GM23338 (cell line): ENCODE data around the gene DENND4B. TPM values are rescaled to one million over a fixed set of nuclear protein-coding genes. Genes with fewer than 3 reads are reported as not detected.
A peak's percentile ranks its signal among the peaks of the same experiment; 100 is the strongest.

Experiments used
- ATAC-seq: fragments of 200-7000 bp; cut with Tn5 transposase; 3 replicates; pipeline ENCODE4 v1.9.1; 2020
- DNase-seq: peaks from one replicate; pipeline ENCODE4 v3.0.0-alpha.2; 2015; ENCODE audit warnings: low spot score
- H2AFZ ChIP-seq: fragments of 200-600 bp; sonication (generic); 2 replicates; pipeline ENCODE4 v1.8.0; 2016; ENCODE audit warnings: antibody characterized with exemption, mild to moderate bottlenecking, moderate library complexity
- H3F3A ChIP-seq: fragments of 200-600 bp; sonication (generic); replicated peaks from 2 replicates; pipeline ENCODE4 v1.8.0; 2017; ENCODE audit warnings: antibody characterized with exemption, mixed run types, low read depth
- H3K27ac ChIP-seq: fragments of 200-600 bp; sonication (generic); 2 replicates; pipeline ENCODE4 v1.6.1; 2016; ENCODE audit warnings: low read depth
- H3K27me3 ChIP-seq: fragments of 200-600 bp; sonication (generic); 2 replicates; pipeline ENCODE4 v1.8.0; 2016; ENCODE audit warnings: mild to moderate bottlenecking, mixed run types, moderate library complexity; ENCODE audit not compliant: insufficient read depth
- H3K36me3 ChIP-seq: fragments of 200-600 bp; sonication (generic); 2 replicates; pipeline ENCODE4 v1.8.0; 2016; ENCODE audit warnings: mild to moderate bottlenecking; ENCODE audit not compliant: insufficient read depth
- H3K4me1 ChIP-seq: fragments of 200-600 bp; sonication (generic); 2 replicates; pipeline ENCODE4 v1.8.0; 2016; ENCODE audit warnings: mild to moderate bottlenecking, moderate library complexity; ENCODE audit not compliant: insufficient read depth
- H3K4me2 ChIP-seq: fragments of 200-600 bp; sonication (generic); 2 replicates; pipeline ENCODE4 v1.7.1; 2017; ENCODE audit warnings: mixed run types
- H3K4me3 ChIP-seq: fragments of 200-600 bp; sonication (generic); 2 replicates; pipeline ENCODE4 v1.6.1; 2016; ENCODE audit warnings: mixed run types
- H3K79me2 ChIP-seq: fragments of 200-600 bp; sonication (generic); replicated peaks from 2 replicates; pipeline ENCODE4 v1.8.0; 2017; ENCODE audit warnings: mild to moderate bottlenecking; ENCODE audit not compliant: insufficient read depth
- H3K9me2 ChIP-seq: fragments of 200-600 bp; sonication (generic); 2 replicates; pipeline ENCODE4 v1.8.0; 2017; ENCODE audit not compliant: insufficient read depth
- H4K20me1 ChIP-seq: fragments of 200-600 bp; sonication (generic); replicated peaks from 2 replicates; pipeline ENCODE4 v1.8.0; 2017; ENCODE audit warnings: mild to moderate bottlenecking; ENCODE audit not compliant: insufficient read depth
- H3K27ac Mint-ChIP-seq: 2 replicates; pipeline ENCODE4 v1.8.0; 2020; ENCODE audit warnings: inconsistent platforms, mild to moderate bottlenecking, moderate library complexity, mixed read lengths
- H3K27me3 Mint-ChIP-seq: 3 replicates; pipeline ENCODE4 v1.8.0; 2022; ENCODE audit warnings: low read depth, mild to moderate bottlenecking, moderate library complexity, mixed read lengths, inconsistent platforms; ENCODE audit not compliant: insufficient read depth, poor library complexity
- H3K36me3 Mint-ChIP-seq: 3 replicates; pipeline ENCODE4 v1.8.0; 2021; ENCODE audit warnings: low read depth, mild to moderate bottlenecking, inconsistent platforms, moderate library complexity, mixed read lengths
- H3K4me1 Mint-ChIP-seq: 3 replicates; pipeline ENCODE4 v1.8.0; 2020; ENCODE audit warnings: mild to moderate bottlenecking, inconsistent platforms, mixed read lengths
- H3K4me3 Mint-ChIP-seq: 3 replicates; pipeline ENCODE4 v1.8.0; 2021; ENCODE audit warnings: moderate library complexity, mild to moderate bottlenecking, inconsistent platforms, mixed read lengths
- H3K9me3 Mint-ChIP-seq: 3 replicates; pipeline ENCODE4 v1.8.0; 2020; ENCODE audit warnings: moderate library complexity, mild to moderate bottlenecking, inconsistent platforms, mixed read lengths
- EZH2 ChIP-seq: fragments of 200-600 bp; sonication (generic); IDR thresholded peaks from one replicate; pipeline ENCODE4 v1.8.0; 2017; ENCODE audit warnings: antibody characterized with exemption, mild to moderate bottlenecking, low read depth; ENCODE audit not compliant: unreplicated experiment
- EZH2phosphoT487 ChIP-seq: fragments of 200-600 bp; sonication (generic); IDR thresholded peaks from one replicate; pipeline ENCODE4 v1.8.1; 2018; ENCODE audit warnings: antibody characterized with exemption; ENCODE audit not compliant: unreplicated experiment
- JUNB ChIP-seq: IDR thresholded peaks from one replicate; pipeline ENCODE4 v1.6.1; 2016; ENCODE audit warnings: antibody characterized with exemption; ENCODE audit not compliant: unreplicated experiment
- NANOG ChIP-seq: IDR thresholded peaks from 2 replicates; pipeline ENCODE4 v1.6.1; 2016; ENCODE audit warnings: antibody characterized with exemption, borderline replicate concordance
- STAT1 ChIP-seq: IDR thresholded peaks from one replicate; pipeline ENCODE4 v1.6.1; 2016; ENCODE audit warnings: antibody characterized with exemption; ENCODE audit not compliant: unreplicated experiment
- ZNF114 ChIP-seq: fragments of 250-450 bp; sonication (Bioruptor Pico); IDR thresholded peaks from 2 replicates; pipeline ENCODE4 v1.5.0; 2020; ENCODE audit warnings: mild to moderate bottlenecking, moderate library complexity
- ZNF331 ChIP-seq: fragments of 250-450 bp; sonication (Bioruptor Pico); IDR thresholded peaks from 2 replicates; pipeline ENCODE4 v1.5.0; 2020; ENCODE audit warnings: low read depth, mild to moderate bottlenecking, moderate library complexity
- polyA plus RNA-seq: library from polyadenylated mRNA; unstranded; fragments of >200 nt; fragmentation: Nextera tagmentation; extraction: Ambion mirVana; gene quantifications from 2 replicates; pipeline ENCODE4 v1.2.1, GENCODE V29; 2016
- total RNA-seq: library from RNA; depleted of rRNA; stranded (reverse); fragments of >200 nt; shearing (Covaris generic); gene quantifications from 2 replicates; pipeline ENCODE4 v1.2.3, GENCODE V29; 2014
- TF ChIP-seq, protein P1 (sequence below): IDR thresholded peaks from 2 replicates; pipeline ENCODE4 v1.6.1; 2016; ENCODE audit warnings: antibody characterized with exemption
- TF ChIP-seq, protein P2 (sequence below): IDR thresholded peaks from one replicate; pipeline ENCODE4 v1.6.1; 2018; ENCODE audit warnings: antibody characterized with exemption; ENCODE audit not compliant: unreplicated experiment

The DENND4B gene
- total and polyA plus RNA-seq, 2 experiments from 2014 or later: 29.4 to 57.0 TPM

DNA sequence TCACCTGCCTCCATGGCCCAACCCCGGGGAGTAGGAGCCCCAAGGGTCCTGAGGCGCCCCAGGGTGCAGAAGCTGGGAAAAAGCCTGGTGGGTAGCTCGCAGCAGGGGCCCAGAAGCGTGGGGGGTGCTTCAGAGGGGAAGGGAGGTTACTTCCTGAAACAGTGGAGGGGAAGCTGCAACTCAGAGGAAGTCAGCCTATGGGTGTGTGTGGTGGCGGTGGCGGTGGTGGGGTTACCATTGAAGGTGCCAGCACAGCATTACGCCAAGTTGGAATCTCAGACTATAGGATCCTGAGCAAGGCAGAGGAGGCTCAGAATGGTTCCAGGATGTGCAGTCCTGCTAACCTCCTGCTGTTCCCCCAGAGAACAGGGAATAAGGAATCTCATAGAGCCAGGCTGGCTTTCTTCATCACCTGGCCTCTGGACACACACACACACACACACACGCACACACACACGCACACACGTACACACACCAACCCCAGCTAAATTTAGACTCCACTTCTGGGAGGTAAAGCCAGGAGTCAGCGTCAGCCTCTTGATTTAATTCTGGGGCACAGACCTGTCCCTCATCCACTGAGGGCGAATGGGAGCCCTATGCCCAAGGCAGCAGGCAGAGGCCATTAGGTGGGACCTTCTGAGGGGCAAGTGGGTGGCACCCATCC lies 1.3 kb downstream of the DENND4B start:
- H2AFZ ChIP-seq: peak overlapping the region; percentile 72; the same call in 1 of the 2 replicates
- peaks cover 17% of the 10 kb centered on the region for H3K79me2 ChIP-seq
- peaks cover 10% of the 10 kb centered on the region; the same call in 1 of the 2 replicates for H3K4me1 ChIP-seq
- H3K27ac Mint-ChIP-seq: peak overlapping the region; percentile 73
- H4K20me1 ChIP-seq: 0 out of 2 replicates have a peak, but pooled peaks cover 5% of the 10 kb centered on the region
- H3K27ac ChIP-seq: no peak overlapping the region
- H3K9me3 Mint-ChIP-seq: no peaks in the 10 kb centered on the region; the same call in 2 of the 3 replicates
- H3K4me3 ChIP-seq: peak overlapping the region; percentile 95
- H3K36me3 ChIP-seq: peaks cover 10% of the 10 kb centered on the region; the same call in 1 of the 2 replicates
- H3K4me1 Mint-ChIP-seq: peaks cover 18% of the 10 kb centered on the region
- H3K27me3 Mint-ChIP-seq: peaks cover 17% of the 10 kb centered on the region
- peak overlapping the region; percentile 87 for H3K4me3 Mint-ChIP-seq
- H3K9me2 ChIP-seq: no peaks in the 10 kb centered on the region
- peak; percentile 37 for DNase-seq
- H3K36me3 Mint-ChIP-seq: peaks cover 44% of the 10 kb centered on the region
- peaks cover 5% of the 10 kb centered on the region; the same call in 1 of the 2 replicates for H3F3A ChIP-seq
- TF ChIP-seq JUNB: no peak
- TF ChIP-seq, protein P1, sequence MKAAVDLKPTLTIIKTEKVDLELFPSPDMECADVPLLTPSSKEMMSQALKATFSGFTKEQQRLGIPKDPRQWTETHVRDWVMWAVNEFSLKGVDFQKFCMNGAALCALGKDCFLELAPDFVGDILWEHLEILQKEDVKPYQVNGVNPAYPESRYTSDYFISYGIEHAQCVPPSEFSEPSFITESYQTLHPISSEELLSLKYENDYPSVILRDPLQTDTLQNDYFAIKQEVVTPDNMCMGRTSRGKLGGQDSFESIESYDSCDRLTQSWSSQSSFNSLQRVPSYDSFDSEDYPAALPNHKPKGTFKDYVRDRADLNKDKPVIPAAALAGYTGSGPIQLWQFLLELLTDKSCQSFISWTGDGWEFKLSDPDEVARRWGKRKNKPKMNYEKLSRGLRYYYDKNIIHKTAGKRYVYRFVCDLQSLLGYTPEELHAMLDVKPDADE: 0 out of 2 replicates have a peak, but pooled peaks have one; percentile 10
- peak overlapping the region; percentile 99 for H3K4me2 ChIP-seq
- H3K27me3 ChIP-seq: no peaks in the 10 kb centered on the region
- ATAC-seq: peak; percentile 5

DNA sequence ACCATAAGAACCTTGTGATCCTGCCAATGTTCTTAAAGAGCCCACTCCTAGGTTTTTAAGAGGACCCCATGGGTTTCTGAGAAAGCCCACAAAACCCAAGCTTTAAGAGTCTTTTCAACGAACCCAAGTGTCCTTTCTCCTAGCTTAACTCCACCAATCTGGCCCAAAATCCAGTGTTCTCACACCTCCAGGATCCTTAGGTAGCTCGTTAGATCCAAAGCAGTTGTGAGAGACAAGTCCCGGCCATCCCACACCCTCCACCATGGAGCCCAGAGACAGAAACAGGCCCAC lies 1.7 kb downstream of the DENND4B start:
- no peak overlapping the region for H2AFZ ChIP-seq
- Mint-ChIP-seq H3K4me3 (peak overlapping the region; percentile 87), H3K27me3 (peaks cover 17% of the 10 kb centered on the region), H3K4me1 (peaks cover 18% of the 10 kb centered on the region), H3K9me3 (no peaks in the 10 kb centered on the region; the same call in 2 of the 3 replicates), H3K27ac (no peak overlapping the region), H3K36me3 (peaks cover 44% of the 10 kb centered on the region)
- peak overlapping the region; percentile 95 for H3K4me3 ChIP-seq
- H3K4me2 ChIP-seq: peak overlapping the region; percentile 99
- 0 out of 2 replicates have a peak, but pooled peaks cover 3% of the 10 kb centered on the region for H4K20me1 ChIP-seq
- ATAC-seq: no peak
- H3F3A ChIP-seq: peaks cover 5% of the 10 kb centered on the region; the same call in 1 of the 2 replicates
- no peaks in the 10 kb centered on the region for H3K27me3 ChIP-seq
- peaks cover 10% of the 10 kb centered on the region; the same call in 1 of the 2 replicates for H3K4me1 ChIP-seq
- H3K79me2 ChIP-seq: peaks cover 16% of the 10 kb centered on the region
- no peak for DNase-seq
- H3K27ac ChIP-seq: no peak overlapping the region
- H3K36me3 ChIP-seq: 0 out of 2 replicates have a peak, but pooled peaks cover 7% of the 10 kb centered on the region
- H3K9me2 ChIP-seq: no peaks in the 10 kb centered on the region
- no peak for TF ChIP-seq JUNB
- TF ChIP-seq EZH2: no peak
- TF ChIP-seq NANOG: no peak
- TF ChIP-seq, protein P1: no peak
- TF ChIP-seq STAT1: no peak
- TF ChIP-seq, protein P2, sequence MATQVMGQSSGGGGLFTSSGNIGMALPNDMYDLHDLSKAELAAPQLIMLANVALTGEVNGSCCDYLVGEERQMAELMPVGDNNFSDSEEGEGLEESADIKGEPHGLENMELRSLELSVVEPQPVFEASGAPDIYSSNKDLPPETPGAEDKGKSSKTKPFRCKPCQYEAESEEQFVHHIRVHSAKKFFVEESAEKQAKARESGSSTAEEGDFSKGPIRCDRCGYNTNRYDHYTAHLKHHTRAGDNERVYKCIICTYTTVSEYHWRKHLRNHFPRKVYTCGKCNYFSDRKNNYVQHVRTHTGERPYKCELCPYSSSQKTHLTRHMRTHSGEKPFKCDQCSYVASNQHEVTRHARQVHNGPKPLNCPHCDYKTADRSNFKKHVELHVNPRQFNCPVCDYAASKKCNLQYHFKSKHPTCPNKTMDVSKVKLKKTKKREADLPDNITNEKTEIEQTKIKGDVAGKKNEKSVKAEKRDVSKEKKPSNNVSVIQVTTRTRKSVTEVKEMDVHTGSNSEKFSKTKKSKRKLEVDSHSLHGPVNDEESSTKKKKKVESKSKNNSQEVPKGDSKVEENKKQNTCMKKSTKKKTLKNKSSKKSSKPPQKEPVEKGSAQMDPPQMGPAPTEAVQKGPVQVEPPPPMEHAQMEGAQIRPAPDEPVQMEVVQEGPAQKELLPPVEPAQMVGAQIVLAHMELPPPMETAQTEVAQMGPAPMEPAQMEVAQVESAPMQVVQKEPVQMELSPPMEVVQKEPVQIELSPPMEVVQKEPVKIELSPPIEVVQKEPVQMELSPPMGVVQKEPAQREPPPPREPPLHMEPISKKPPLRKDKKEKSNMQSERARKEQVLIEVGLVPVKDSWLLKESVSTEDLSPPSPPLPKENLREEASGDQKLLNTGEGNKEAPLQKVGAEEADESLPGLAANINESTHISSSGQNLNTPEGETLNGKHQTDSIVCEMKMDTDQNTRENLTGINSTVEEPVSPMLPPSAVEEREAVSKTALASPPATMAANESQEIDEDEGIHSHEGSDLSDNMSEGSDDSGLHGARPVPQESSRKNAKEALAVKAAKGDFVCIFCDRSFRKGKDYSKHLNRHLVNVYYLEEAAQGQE: no peak
- no peak for TF ChIP-seq ZNF331 (CRISPR knock-in tag)
- TF ChIP-seq ZNF114 (CRISPR knock-in tag): no peak
- no peak for TF ChIP-seq EZH2phosphoT487
